HL-60 (cell line): Measurements from ENCODE around the gene DCC.

Experiments used
- GABPA ChIP-seq: IDR thresholded peaks from 2 replicates; pipeline ENCODE4 v1.6.1; 2012; ENCODE audit warnings: low read depth
- POLR2AphosphoS5 ChIP-seq: IDR thresholded peaks from 2 replicates; pipeline ENCODE4 v1.6.1; 2012; ENCODE audit warnings: low read depth
- SPI1 ChIP-seq: IDR thresholded peaks from 2 replicates; pipeline ENCODE4 v1.6.1; 2012; ENCODE audit warnings: low read depth, mild to moderate bottlenecking, borderline replicate concordance
- TF ChIP-seq, protein P1 (sequence below): IDR thresholded peaks from one replicate; pipeline ENCODE4 v1.5.1; 2011; ENCODE audit warnings: low read length, control low read depth, inconsistent platforms; ENCODE audit not compliant: insufficient read depth
- TF ChIP-seq, protein P2 (sequence below): IDR thresholded peaks from 2 replicates; pipeline ENCODE4 v1.6.1; 2012; ENCODE audit warnings: low read depth; ENCODE audit not compliant: insufficient replicate concordance

DNA sequence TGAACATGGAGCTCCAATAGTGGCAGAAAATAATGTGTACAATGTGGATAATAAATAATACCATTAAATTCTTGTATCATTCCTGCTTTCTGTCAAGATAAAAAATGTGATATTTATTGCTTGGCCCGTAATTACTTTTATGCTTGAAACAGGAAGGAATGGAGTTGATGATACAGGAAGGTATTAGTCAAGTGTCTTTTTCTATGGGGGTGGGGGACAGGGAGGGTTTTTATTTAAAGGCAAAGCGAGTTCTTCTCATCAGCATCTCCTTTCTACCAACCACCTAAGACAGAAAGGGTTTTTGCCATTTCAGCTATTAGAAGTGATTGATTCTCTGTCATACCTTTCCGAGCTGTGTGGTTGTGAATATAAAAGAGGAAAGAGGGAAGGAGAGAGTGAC is 135.3 kb downstream of the DCC start:
- TF ChIP-seq, protein P1, sequence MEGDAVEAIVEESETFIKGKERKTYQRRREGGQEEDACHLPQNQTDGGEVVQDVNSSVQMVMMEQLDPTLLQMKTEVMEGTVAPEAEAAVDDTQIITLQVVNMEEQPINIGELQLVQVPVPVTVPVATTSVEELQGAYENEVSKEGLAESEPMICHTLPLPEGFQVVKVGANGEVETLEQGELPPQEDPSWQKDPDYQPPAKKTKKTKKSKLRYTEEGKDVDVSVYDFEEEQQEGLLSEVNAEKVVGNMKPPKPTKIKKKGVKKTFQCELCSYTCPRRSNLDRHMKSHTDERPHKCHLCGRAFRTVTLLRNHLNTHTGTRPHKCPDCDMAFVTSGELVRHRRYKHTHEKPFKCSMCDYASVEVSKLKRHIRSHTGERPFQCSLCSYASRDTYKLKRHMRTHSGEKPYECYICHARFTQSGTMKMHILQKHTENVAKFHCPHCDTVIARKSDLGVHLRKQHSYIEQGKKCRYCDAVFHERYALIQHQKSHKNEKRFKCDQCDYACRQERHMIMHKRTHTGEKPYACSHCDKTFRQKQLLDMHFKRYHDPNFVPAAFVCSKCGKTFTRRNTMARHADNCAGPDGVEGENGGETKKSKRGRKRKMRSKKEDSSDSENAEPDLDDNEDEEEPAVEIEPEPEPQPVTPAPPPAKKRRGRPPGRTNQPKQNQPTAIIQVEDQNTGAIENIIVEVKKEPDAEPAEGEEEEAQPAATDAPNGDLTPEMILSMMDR, result no peak
- TF ChIP-seq POLR2AphosphoS5 (no peak), GABPA (no peak), SPI1 (no peak)
- TF ChIP-seq, protein P2, sequence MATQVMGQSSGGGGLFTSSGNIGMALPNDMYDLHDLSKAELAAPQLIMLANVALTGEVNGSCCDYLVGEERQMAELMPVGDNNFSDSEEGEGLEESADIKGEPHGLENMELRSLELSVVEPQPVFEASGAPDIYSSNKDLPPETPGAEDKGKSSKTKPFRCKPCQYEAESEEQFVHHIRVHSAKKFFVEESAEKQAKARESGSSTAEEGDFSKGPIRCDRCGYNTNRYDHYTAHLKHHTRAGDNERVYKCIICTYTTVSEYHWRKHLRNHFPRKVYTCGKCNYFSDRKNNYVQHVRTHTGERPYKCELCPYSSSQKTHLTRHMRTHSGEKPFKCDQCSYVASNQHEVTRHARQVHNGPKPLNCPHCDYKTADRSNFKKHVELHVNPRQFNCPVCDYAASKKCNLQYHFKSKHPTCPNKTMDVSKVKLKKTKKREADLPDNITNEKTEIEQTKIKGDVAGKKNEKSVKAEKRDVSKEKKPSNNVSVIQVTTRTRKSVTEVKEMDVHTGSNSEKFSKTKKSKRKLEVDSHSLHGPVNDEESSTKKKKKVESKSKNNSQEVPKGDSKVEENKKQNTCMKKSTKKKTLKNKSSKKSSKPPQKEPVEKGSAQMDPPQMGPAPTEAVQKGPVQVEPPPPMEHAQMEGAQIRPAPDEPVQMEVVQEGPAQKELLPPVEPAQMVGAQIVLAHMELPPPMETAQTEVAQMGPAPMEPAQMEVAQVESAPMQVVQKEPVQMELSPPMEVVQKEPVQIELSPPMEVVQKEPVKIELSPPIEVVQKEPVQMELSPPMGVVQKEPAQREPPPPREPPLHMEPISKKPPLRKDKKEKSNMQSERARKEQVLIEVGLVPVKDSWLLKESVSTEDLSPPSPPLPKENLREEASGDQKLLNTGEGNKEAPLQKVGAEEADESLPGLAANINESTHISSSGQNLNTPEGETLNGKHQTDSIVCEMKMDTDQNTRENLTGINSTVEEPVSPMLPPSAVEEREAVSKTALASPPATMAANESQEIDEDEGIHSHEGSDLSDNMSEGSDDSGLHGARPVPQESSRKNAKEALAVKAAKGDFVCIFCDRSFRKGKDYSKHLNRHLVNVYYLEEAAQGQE, result no peak
